HG02981 (cell line): ENCODE results near the gene ASIC4.

ENCODE experiments used
- ATAC-seq: cut with Tn5 transposase; IDR thresholded peaks from one replicate; pipeline ENCODE4 v1.9.1; 2021; ENCODE audit warnings: mild to moderate bottlenecking, moderate library complexity; ENCODE audit not compliant: unreplicated experiment

The ASIC4 gene

GRCh38 chr2:219513787-219514186, 495 bp upstream of the ASIC4 start:
- no peak for ATAC-seq

DNA sequence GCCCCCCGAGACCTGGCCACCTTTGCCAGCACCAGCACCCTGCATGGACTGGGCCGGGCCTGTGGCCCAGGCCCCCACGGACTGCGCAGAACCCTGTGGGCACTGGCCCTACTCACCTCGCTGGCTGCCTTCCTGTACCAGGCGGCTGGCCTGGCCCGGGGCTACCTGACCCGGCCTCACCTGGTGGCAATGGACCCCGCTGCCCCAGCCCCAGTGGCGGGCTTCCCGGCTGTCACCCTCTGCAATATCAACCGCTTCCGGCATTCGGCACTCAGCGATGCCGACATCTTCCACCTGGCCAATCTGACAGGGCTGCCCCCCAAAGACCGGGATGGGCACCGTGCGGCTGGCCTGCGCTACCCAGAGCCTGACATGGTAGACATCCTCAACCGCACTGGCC, 554 bp downstream of the ASIC4 start:
- ATAC-seq, result no peak

- ATAC-seq, result no peak
Measured at GRCh38 chr2:219515874-219516629, 1.8 kb downstream of the ASIC4 start.

- ATAC-seq, result no peak
Measured at GRCh38 chr2:219516888-219517287, 2.6 kb downstream of the ASIC4 start.

GRCh38 chr2:219517954-219518778, 3.9 kb downstream of the ASIC4 start:
- no peak for ATAC-seq

- ATAC-seq, result no peak
Measured at GRCh38 chr2:219519526-219519916, 5.2 kb downstream of the ASIC4 start.

GRCh38 chr2:219520079-219520478, 5.8 kb downstream of the ASIC4 start:
- ATAC-seq, result no peak

DNA sequence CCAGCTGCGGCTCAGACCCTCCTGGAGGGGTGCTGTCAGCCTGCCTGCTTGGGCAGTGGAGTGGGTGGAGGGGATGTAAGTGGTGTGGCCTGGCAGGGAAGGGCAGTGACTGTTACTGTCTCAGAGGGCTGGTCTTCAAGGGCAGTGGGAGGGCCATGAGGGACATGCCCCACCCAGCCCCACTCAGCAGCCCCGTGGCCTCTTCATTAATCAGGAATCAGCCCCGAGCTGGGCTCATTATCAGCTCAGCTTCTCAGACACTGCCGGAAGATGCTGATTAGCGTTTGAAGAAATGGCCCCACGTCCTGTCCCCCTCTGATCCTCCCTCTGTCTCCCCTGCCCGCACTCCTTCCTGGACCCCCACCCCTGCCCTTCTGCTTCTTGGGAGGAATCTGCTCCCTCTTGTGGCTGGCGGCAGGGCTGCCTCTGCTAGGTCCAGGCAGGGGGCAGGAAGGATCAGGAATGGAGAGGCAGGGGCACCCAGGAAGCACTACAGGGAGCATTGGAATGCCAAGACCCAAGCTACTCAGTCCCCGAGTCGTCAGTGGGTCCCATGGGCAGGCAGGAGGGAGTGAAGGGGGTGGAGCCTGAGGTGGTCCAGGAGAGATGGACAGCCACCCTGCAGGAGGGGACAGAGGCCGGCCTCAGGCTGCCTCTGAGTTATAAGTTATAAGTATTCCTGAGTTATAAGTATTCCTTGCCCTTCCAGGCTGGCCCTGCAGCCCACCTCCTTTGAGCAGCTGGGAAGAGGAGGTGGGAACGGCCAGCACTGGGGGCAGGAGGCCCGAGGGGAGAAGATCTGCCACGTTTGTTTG, 7.0 kb downstream of the ASIC4 start:
- no peak for ATAC-seq

DNA sequence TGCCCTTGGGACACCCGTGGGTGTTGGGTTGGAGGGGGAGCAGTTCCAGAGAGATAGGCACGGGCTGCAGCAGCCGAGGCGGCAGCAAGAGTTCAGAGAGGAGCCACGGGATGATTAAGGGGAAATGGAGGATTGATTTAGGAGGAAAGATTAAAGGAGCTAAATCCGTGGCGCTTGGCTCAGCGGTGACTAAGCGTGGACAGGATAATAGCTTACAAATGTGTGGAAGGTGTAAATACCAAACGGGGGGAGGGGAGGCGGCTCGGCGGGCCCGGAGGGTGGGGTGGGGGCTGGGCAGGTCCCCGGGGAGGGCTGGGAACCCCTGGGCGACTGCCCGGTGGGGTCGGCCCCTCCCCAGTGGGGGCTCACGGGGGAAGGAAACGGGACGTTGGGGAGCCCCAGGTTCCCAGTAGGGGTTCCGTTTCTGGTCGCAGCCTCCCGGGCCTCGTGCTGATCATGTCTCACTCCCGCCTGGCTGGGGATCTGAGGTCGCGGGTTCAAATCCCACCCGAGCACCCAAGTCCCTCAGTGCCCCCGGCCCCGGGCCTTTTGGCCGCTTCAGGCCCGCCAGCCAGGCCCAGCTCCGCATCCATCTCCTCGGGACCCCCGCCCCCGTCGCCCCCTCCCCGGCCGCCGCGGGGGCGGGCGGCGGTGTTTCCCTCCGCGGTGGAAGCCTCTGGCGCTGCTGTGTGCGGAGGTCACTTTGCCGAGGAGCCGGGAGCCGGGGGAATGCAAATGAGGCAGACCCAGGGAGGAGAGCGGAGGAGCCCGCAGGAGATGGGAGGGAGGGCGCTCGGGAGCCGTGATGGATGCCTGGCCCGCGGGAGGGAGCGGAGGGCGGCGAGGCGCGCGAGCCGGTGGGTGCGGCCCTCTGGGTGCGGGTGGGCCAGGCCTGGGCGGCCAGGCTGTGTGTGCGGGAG, 8.1 kb downstream of the ASIC4 start:
- no peak for ATAC-seq

DNA sequence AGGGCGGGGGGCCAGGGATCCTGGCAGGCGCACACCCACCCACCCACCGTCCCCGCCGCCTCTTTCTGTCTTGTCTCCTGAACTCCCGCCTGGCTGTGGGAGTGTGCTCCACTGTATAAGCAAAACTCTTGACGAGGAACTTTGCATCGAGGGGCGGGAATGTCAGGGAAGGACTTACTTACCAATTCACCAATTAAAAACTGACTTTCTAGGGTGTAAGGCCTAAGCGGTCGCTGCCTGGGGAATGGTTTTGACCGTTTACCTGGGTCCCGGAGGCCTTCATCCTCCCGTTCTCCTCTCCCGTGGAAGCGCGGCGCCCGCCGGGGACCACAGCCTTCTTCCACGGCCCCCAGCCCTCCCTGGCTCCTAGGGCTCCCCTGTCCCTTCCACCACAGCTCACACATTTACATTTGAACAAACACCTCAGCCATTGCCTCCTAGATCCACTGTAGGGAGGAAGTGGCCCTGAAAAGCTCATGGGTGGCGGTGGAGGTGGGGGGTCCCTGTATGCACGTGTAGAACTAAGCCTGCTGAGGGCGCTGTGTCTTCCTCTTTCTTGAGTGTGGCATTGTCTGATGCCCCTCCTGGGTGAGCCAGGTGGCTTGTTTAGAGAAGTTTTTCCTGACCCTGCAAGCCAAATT, 8.9 kb downstream of the ASIC4 start:
- ATAC-seq, result no peak

GRCh38 chr2:219524817-219525216, 10.5 kb downstream of the ASIC4 start:
- ATAC-seq, result no peak

DNA sequence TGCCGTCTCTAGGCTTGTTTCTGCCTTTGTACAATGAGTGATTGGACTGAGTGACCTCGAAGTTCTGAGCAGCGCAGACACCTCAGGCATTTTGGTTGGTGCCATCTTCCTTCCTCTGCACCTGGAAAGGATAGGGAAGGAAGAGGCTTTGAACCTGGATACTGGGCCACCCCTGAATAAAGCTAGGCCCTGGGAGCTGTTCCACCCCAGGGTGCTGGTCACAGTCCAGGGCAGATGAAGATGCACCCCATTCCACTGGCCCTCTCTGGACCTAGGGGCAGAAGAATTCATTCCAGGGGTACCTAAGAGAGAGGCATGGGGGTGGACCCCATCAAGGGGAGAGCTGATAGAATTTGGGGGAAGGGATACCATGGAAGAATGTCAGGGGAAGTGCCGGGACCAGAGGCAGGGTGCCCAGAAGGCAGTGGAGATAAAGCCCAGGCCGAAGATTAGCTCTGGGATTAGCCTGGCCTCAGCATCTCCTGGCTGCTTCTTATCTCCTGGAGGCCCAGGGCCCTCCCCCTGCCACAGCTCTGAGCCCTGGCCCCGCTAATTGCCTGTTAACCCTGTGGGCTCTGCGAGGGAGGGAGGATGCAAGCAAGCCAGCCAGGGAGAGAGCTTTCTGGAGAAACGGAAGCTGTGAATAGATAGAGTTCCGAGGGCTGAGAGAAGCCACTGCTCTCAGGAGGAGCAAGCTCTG, 11.4 kb downstream of the ASIC4 start:
- no peak for ATAC-seq

- no peak for ATAC-seq
Measured at GRCh38 chr2:219526320-219527075, 12.2 kb downstream of the ASIC4 start.

DNA sequence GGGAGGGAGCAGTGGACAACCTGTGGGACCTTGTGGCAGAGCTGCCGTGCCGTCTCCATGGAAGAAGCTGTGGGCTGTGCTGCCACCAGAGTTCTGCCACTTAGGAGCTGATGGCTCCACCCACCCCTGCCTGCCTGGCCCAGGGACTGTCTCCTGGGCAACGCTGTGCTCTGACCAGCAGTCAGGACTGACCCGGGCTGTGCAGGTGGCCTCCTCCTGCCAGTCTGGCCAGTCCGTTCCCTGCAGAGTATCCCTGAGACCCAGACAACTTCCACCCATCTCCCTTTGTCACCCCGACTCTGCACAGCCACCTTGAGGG, 12.8 kb downstream of the ASIC4 start:
- no peak for ATAC-seq

DNA sequence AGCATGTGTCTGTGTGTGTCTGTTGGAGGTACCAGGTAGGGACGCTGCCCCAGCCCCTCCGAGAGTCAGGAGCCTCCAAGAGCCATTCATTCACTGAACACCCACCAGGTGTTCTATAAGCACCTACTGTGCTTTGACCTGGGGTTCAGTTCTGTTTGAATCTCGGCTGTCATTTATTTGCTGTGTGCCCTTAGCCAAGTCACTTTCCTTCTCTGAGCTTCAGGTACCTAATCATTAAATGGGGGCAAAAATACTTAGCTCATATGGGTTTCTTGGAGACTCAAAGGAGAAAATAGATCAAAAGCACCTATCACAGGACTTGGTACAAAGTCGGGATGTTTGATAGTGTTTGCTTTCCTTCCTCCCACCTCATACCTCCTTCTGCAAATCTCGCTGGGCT, 13.2 kb downstream of the ASIC4 start:
- ATAC-seq, result no peak

- ATAC-seq, result peak; percentile 85
Measured at GRCh38 chr2:219530048-219530963, 16.0 kb downstream of the ASIC4 start.

DNA sequence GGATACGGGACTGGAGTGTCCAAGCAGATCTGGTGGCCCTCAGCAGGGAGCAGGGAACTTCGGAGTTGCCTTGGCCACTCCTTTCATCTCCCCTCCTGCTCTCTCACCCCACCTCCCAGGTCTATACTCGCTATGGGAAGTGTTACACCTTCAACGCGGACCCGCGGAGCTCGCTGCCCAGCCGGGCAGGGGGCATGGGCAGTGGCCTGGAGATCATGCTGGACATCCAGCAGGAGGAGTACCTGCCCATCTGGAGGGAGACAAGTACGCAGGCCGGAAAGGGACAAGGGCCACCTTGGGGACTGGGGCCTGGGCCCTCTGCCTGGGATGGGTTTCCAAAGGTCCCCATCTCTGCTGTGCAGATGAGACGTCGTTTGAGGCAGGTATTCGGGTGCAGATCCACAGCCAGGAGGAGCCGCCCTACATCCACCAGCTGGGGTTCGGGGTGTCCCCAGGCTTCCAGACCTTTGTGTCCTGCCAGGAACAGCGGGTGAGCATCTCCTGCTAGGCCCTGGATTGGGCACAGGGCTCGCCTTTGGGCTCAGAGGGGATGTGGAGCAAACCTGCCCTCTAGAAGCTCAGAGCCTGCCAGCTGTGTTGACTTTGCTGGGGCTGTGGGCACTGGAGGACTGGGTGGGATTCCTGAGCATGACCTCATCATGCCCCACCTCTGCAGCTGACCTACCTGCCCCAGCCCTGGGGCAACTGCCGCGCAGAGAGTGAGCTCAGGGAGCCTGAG, 17.5 kb downstream of the ASIC4 start:
- no peak for ATAC-seq
